ENCODE data around the gene PSMD8. TPM values are rescaled to one million over a fixed set of nuclear protein-coding genes. Genes with fewer than 3 reads are reported as not detected.
A peak's percentile ranks its signal among the peaks of the same experiment; 100 is the strongest.

PSMD8 gene
- polyA plus RNA-seq, 3 donors: 148 to 207 (median 179) TPM

DNA sequence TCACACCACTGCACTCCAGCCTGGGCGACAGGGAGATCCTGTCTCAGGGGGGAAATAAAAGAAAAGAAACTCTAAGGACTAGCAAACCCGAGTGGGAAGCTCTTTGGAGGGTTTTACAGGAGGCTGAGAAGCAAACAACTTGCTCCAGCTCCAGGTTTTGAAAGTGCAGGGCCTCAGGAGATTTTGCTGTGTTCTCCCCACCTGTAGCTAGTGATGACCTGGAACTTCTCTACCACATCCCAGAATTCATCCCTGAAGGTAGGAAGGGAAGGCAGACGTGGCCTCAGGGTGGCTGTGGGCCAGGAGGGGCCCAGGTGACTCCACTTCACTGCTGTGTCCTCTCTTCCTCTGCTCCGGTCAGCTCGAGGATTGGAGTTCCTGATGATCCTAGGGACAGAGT, 16.3 kb upstream of the PSMD8 start:
- intact Hi-C loops (cut with micrococcal nuclease): no loop called here
- Histone ChIP-seq H2AFZ (ENCODE audit: insufficient read depth, low read depth, low read length, poor library complexity, severe bottlenecking) (no peak overlapping the region), H3K27ac (ENCODE audit: low read depth in 1 of 2, low read length in 2 of 2) (no peak overlapping the region), H3K79me2 (ENCODE audit: insufficient read depth, low read length) (no peaks in the 10 kb centered on the region), H3K27me3 (ENCODE audit: control insufficient read depth in 2 of 2, insufficient read depth in 2 of 2, low read length in 2 of 2) (peaks cover 0 to 42% of the 10 kb centered on the region in 2 donors), H3K9me3 (replicated peaks in 1 of 2; ENCODE audit: control insufficient read depth in 1 of 2, insufficient read depth in 1 of 2, low read length in 2 of 2) (no peaks in the 10 kb centered on the region), H3K4me3 (replicated peaks in 1 of 3; ENCODE audit: low read depth in 2 of 3, low read length in 3 of 3) (no peak overlapping the region), H3K36me3 (replicated peaks in 1 of 2; ENCODE audit: control insufficient read depth in 1 of 2, insufficient read depth in 2 of 2, low read length in 2 of 2) (no peaks in the 10 kb centered on the region), H3K4me2 (replicated peaks; ENCODE audit: extremely low read depth, low read length, poor library complexity, severe bottlenecking) (no peak overlapping the region), H3K9ac (ENCODE audit: insufficient read depth, low read length, poor library complexity, severe bottlenecking) (no peak overlapping the region), H3K4me1 (ENCODE audit: control insufficient read depth in 1 of 2, insufficient read depth in 2 of 2, low read length in 2 of 2) (peaks cover 17 to 22% of the 10 kb centered on the region in 2 donors), H4K20me1 (ENCODE audit: insufficient read depth, low read length) (no peaks in the 10 kb centered on the region)
- no peak for DNase-seq
- Mint-ChIP-seq H3K36me3 (no peaks in the 10 kb centered on the region), H3K27ac (peak overlapping the region in 1 of 7 donors; percentile 55), H3K4me1 (peaks cover 20% of the 10 kb centered on the region), H3K4me3 (no peak overlapping the region), H3K9me3 (peaks cover 0 to 3% (median 0%) of the 10 kb centered on the region in 7 donors), H3K27me3 (ENCODE audit: low read depth in 3 of 3) (peaks cover 26 to 70% (median 42%) of the 10 kb centered on the region in 3 donors)
- TF ChIP-seq, protein P1, sequence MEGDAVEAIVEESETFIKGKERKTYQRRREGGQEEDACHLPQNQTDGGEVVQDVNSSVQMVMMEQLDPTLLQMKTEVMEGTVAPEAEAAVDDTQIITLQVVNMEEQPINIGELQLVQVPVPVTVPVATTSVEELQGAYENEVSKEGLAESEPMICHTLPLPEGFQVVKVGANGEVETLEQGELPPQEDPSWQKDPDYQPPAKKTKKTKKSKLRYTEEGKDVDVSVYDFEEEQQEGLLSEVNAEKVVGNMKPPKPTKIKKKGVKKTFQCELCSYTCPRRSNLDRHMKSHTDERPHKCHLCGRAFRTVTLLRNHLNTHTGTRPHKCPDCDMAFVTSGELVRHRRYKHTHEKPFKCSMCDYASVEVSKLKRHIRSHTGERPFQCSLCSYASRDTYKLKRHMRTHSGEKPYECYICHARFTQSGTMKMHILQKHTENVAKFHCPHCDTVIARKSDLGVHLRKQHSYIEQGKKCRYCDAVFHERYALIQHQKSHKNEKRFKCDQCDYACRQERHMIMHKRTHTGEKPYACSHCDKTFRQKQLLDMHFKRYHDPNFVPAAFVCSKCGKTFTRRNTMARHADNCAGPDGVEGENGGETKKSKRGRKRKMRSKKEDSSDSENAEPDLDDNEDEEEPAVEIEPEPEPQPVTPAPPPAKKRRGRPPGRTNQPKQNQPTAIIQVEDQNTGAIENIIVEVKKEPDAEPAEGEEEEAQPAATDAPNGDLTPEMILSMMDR (IDR thresholded peaks at IDR 0.05): no peak
- WGBS (ENCODE audit: insufficient coverage): 40% methylated on average over 1 of the region's 5 CpGs

DNA sequence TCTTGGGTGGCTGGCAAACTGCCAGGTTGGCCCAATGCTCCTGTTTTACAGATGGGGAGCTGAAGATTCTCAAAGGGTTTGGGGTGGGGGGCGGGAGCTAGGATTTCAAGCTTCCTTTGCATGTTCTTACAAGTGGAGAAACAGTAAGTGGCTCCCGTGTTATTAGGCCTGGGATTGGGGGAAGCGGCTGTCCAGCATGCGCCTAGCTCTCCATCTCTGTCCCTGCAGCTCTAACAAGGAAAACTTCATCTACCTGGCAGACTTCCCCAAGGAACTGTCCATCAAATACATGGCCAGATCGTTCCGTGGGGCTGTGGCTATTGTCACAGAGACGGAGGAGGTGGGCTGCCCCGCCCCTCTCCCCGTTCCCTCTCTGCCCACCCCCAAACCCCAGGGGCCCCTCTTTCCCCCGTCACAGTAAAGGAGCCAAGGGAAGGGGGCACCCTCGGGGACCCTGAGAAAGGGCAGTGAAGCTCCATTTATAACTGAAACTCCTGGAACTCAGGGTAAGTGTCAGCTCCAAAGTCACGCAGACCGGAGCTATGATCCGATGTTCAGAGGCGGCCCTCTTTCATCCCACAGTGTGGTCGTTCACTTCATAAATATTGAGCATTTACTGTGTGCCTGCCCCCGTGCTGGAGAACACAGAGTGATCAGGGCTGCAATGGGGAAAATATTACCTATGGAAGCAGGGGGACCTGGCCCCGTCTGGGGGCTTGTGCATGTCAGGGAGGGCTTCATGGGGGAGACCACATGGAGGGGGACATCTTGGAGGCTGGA, 14.9 kb upstream of the PSMD8 start:
- Histone ChIP-seq H4K20me1 (ENCODE audit: insufficient read depth, low read length) (no peaks in the 10 kb centered on the region), H3K4me2 (replicated peaks; ENCODE audit: extremely low read depth, low read length, poor library complexity, severe bottlenecking) (no peak overlapping the region), H3K27ac (ENCODE audit: low read depth in 1 of 2, low read length in 2 of 2) (no peak overlapping the region), H3K27me3 (ENCODE audit: control insufficient read depth in 2 of 2, insufficient read depth in 2 of 2, low read length in 2 of 2) (peaks cover 0 to 44% of the 10 kb centered on the region in 2 donors), H3K9ac (ENCODE audit: insufficient read depth, low read length, poor library complexity, severe bottlenecking) (no peak overlapping the region), H3K4me1 (ENCODE audit: control insufficient read depth in 1 of 2, insufficient read depth in 2 of 2, low read length in 2 of 2) (peaks cover 18 to 23% of the 10 kb centered on the region in 2 donors), H3K36me3 (replicated peaks in 1 of 2; ENCODE audit: control insufficient read depth in 1 of 2, insufficient read depth in 2 of 2, low read length in 2 of 2) (no peaks in the 10 kb centered on the region), H3K4me3 (replicated peaks in 1 of 3; ENCODE audit: low read depth in 2 of 3, low read length in 3 of 3) (no peak overlapping the region), H3K9me3 (replicated peaks in 1 of 2; ENCODE audit: control insufficient read depth in 1 of 2, insufficient read depth in 1 of 2, low read length in 2 of 2) (no peaks in the 10 kb centered on the region), H2AFZ (ENCODE audit: insufficient read depth, low read depth, low read length, poor library complexity, severe bottlenecking) (no peak overlapping the region), H3K79me2 (ENCODE audit: insufficient read depth, low read length) (no peaks in the 10 kb centered on the region)
- intact Hi-C loops (cut with micrococcal nuclease): no loop called here
- Mint-ChIP-seq H3K9me3 (peaks cover 0 to 5% (median 4%) of the 10 kb centered on the region in 7 donors), H3K27ac (no peak overlapping the region), H3K27me3 (ENCODE audit: low read depth in 3 of 3) (peaks cover 31 to 68% (median 42%) of the 10 kb centered on the region in 3 donors), H3K36me3 (peaks cover 0 to 3% of the 10 kb centered on the region in 2 donors), H3K4me1 (peaks cover 24% of the 10 kb centered on the region), H3K4me3 (peak overlapping the region in 1 of 2 donors; percentile 92)
- no peak for DNase-seq
- WGBS (ENCODE audit: insufficient coverage): 67% methylated on average over 11 of the region's 18 CpGs
- TF ChIP-seq, protein P1 (IDR thresholded peaks at IDR 0.05): no peak

Data from CD14-positive monocyte (primary cell).